ENCODE data around the gene PBRM1. TPM values are rescaled to one million over a fixed set of nuclear protein-coding genes. Genes with fewer than 3 reads are reported as not detected.

PBRM1 gene
- total and polyA plus RNA-seq, 2 of the 13 experiments (the other 11 are each of a cell fraction or from before 2014, with no cell fraction given) = 10.9 to 33.2 TPM

DNA sequence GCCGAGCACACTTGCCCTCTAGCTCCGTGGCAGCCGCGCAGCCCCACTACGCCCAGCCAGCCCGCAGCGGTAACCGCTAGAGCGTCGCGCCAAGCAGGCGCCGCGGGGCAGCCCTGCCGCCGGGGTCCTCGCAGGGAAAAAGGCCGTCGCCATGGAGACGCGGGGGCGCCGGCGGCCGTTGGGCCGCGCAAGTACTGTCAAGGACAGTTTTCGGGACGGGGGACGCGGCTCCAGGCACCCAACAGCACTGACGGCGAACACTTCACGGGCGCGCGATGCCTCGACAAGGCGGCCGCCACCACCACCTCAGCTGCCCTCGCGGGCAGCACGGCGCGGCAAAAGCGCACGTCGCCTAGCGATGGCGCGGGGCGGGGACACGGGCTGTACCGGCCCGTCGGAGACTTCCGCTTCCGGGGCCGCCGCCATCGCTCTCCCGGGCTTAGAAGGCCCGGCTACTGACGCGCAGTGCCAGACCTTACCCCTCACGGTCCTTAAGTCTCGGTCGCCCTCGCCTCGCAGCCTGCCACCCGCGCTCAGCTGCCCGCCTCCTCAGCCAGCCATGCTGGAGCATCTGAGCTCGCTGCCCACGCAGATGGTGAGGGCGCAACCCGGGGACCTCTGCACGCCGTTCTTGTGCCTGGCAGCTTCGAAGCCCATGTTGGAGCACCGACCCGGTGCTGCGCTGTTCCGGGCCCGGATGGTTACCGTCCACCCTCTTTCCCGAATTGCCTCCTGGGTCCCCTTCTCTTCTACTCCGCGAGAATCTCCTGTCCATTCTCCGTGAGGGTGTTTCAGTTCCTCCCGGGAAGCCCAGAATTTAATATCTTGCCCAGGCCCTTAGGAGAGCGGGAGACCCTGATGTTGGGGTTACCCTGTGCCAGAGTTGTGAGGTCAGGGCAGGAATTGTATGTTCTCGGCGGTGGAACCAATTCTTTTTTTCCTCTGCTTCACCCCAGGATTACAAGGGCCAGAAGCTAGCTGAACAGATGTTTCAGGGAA is 20.3 kb upstream of the PBRM1 start, which contains the start of the genes GLT8D1 and SPCS1 (continued):
- peak; percentile 90 for TF ChIP-seq ZNF891 (CRISPR knock-in tag; IDR thresholded peaks at IDR 0.05)
- peak; percentile 88 for TF ChIP-seq THAP11 (CRISPR knock-in tag; IDR thresholded peaks at IDR 0.05)
- TF ChIP-seq GATA4 (IDR thresholded peaks at IDR 0.05; ENCODE audit: borderline replicate concordance, low read depth) = peak; percentile 11; the same call in 1 of the 2 replicates
- TF ChIP-seq ZNF446 (CRISPR knock-in tag; IDR thresholded peaks at IDR 0.05) = 0 out of 2 replicates have a peak, but pooled peaks have one; percentile 85
- peak; percentile 76 for TF ChIP-seq HNRNPLL (IDR thresholded peaks at IDR 0.05; ENCODE audit: low read depth, low read length, poor library complexity, severe bottlenecking)
- peak; percentile 70 for TF ChIP-seq RXRA (CRISPR knock-in tag; IDR thresholded peaks at IDR 0.05)
- peak; percentile 32; the same call in 1 of the 2 replicates for TF ChIP-seq JUN (CRISPR knock-in tag; IDR thresholded peaks at IDR 0.05)
- peak; percentile 8; the same call in 1 of the 2 replicates for TF ChIP-seq RAD21 (CRISPR knock-in tag; IDR thresholded peaks at IDR 0.05)
- TF ChIP-seq SKI (IDR thresholded peaks at IDR 0.05; ENCODE audit: partially characterized antibody) = peak; percentile 38
- TF ChIP-seq, protein P1, sequence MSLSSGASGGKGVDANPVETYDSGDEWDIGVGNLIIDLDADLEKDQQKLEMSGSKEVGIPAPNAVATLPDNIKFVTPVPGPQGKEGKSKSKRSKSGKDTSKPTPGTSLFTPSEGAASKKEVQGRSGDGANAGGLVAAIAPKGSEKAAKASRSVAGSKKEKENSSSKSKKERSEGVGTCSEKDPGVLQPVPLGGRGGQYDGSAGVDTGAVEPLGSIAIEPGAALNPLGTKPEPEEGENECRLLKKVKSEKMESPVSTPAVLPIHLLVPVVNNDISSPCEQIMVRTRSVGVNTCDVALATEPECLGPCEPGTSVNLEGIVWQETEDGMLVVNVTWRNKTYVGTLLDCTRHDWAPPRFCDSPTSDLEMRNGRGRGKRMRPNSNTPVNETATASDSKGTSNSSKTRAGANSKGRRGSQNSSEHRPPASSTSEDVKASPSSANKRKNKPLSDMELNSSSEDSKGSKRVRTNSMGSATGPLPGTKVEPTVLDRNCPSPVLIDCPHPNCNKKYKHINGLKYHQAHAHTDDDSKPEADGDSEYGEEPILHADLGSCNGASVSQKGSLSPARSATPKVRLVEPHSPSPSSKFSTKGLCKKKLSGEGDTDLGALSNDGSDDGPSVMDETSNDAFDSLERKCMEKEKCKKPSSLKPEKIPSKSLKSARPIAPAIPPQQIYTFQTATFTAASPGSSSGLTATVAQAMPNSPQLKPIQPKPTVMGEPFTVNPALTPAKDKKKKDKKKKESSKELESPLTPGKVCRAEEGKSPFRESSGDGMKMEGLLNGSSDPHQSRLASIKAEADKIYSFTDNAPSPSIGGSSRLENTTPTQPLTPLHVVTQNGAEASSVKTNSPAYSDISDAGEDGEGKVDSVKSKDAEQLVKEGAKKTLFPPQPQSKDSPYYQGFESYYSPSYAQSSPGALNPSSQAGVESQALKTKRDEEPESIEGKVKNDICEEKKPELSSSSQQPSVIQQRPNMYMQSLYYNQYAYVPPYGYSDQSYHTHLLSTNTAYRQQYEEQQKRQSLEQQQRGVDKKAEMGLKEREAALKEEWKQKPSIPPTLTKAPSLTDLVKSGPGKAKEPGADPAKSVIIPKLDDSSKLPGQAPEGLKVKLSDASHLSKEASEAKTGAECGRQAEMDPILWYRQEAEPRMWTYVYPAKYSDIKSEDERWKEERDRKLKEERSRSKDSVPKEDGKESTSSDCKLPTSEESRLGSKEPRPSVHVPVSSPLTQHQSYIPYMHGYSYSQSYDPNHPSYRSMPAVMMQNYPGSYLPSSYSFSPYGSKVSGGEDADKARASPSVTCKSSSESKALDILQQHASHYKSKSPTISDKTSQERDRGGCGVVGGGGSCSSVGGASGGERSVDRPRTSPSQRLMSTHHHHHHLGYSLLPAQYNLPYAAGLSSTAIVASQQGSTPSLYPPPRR (CRISPR knock-in tag; IDR thresholded peaks at IDR 0.05; ENCODE audit: borderline replicate concordance) = 0 out of 2 replicates have a peak, but pooled peaks have one; percentile 47
- TF ChIP-seq, protein P2, sequence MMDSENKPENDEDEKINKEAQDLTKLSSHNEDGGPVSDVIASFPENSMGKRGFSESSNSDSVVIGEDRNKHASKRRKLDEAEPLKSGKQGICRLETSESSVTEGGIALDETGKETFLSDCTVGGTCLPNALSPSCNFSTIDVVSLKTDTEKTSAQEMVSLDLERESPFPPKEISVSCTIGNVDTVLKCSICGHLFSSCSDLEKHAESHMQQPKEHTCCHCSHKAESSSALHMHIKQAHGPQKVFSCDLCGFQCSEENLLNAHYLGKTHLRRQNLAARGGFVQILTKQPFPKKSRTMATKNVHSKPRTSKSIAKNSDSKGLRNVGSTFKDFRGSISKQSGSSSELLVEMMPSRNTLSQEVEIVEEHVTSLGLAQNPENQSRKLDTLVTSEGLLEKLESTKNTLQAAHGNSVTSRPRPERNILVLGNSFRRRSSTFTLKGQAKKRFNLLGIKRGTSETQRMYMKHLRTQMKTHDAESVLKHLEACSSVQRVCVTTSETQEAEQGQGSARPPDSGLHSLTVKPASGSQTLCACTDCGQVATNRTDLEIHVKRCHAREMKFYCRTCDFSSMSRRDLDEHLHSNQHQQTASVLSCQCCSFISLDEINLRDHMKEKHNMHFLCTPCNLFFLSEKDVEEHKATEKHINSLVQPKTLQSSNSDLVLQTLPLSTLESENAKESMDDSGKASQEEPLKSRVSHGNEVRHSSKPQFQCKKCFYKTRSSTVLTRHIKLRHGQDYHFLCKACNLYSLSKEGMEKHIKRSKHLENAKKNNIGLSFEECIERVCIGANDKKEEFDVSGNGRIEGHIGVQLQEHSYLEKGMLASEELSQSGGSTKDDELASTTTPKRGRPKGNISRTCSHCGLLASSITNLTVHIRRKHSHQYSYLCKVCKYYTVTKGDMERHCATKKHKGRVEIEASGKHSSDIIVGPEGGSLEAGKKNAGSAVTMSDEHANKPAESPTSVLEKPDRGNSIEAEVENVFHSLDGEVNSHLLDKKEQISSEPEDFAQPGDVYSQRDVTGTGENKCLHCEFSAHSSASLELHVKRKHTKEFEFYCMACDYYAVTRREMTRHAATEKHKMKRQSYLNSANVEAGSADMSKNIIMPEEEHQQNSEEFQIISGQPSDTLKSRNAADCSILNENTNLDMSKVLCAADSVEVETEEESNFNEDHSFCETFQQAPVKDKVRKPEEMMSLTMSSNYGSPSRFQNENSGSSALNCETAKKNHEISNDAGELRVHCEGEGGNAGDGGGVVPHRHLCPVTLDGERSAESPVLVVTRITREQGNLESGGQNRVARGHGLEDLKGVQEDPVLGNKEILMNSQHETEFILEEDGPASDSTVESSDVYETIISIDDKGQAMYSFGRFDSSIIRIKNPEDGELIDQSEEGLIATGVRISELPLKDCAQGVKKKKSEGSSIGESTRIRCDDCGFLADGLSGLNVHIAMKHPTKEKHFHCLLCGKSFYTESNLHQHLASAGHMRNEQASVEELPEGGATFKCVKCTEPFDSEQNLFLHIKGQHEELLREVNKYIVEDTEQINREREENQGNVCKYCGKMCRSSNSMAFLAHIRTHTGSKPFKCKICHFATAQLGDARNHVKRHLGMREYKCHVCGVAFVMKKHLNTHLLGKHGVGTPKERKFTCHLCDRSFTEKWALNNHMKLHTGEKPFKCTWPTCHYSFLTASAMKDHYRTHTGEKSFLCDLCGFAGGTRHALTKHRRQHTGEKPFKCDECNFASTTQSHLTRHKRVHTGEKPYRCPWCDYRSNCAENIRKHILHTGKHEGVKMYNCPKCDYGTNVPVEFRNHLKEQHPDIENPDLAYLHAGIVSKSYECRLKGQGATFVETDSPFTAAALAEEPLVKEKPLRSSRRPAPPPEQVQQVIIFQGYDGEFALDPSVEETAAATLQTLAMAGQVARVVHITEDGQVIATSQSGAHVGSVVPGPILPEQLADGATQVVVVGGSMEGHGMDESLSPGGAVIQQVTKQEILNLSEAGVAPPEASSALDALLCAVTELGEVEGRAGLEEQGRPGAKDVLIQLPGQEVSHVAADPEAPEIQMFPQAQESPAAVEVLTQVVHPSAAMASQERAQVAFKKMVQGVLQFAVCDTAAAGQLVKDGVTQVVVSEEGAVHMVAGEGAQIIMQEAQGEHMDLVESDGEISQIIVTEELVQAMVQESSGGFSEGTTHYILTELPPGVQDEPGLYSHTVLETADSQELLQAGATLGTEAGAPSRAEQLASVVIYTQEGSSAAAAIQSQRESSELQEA (CRISPR knock-in tag; IDR thresholded peaks at IDR 0.05; ENCODE audit: not compliant biosample characterization) = peak; percentile 54
- peak; percentile 58; the same call in 1 of the 2 replicates for TF ChIP-seq ZNF431 (CRISPR knock-in tag; IDR thresholded peaks at IDR 0.05; ENCODE audit: borderline replicate concordance, low read depth)
- peak; percentile 85 for TF ChIP-seq TAF1 (CRISPR knock-in tag; IDR thresholded peaks at IDR 0.05)
